ENCODE measurements around the gene DYNLL2.
"Not testable (repeated sequence)": the region's sequence is repeated elsewhere in the genome, so short reads cannot be mapped to it uniquely, and the experiment has no call there.

GRCh38 chr17:58101898-58102297, 18.7 kb downstream of the DYNLL2 start:
- not testable (repeated sequence) for TF ChIP-seq POLR2A (IDR thresholded peaks at IDR 0.05); CTCF (IDR thresholded peaks at IDR 0.05 in 8 of 11, conservative IDR thresholded peaks at IDR 0.05 in 3 of 11)

Measured in spleen (tissue), 7 donors.